CD4-positive, alpha-beta T cell (primary cell): ENCODE data around the gene DISP2. TPM values are rescaled to one million over a fixed set of nuclear protein-coding genes. Genes with fewer than 3 reads are reported as not detected.

Experiments used
- ATAC-seq: fragments of 200-7000 bp; cut with Tn5 transposase; one replicate; pipeline ENCODE4 v1.10.0; 2022; ENCODE audit warnings: mild to moderate bottlenecking; ENCODE audit not compliant: poor library complexity
- CTCF ChIA-PET: fragments of 350-600 bp; sonication (Branson Sonifier 250); formaldehyde crosslinking; loops from one replicate; lab custom pipeline; 2021; ENCODE audit warnings: antibody characterized with exemption, inconsistent platforms; lab: Charles Lee
- POLR2A ChIA-PET: fragments of 350-600 bp; sonication (Branson Sonifier 250); formaldehyde crosslinking; loops from one replicate; lab custom pipeline; 2021; ENCODE audit warnings: antibody characterized with exemption, inconsistent platforms; lab: Charles Lee
- DNase-seq, 14 experiments: peaks; one replicate each; pipeline ENCODE4 v3.0.0-alpha.2; 2013 to 2020; ENCODE audit warnings: mixed read lengths in 2 of 14
- H3K27ac ChIP-seq, 2 donors: one replicate each; pipeline versions ENCODE4 v1.5.1 to v1.7.0; 2013; ENCODE audit warnings: low read length in 2 of 2, low read depth in 1 of 2, mild to moderate bottlenecking in 1 of 2
- H3K27me3 ChIP-seq, 2 experiments: 1 replicate in 1 of 2; 2 replicates in 1 of 2; pipeline versions ENCODE4 v1.6.1 to v1.7.0; 2013; ENCODE audit warnings: low read length in 2 of 2, control low read depth in 1 of 2, mild to moderate bottlenecking in 1 of 2, moderate library complexity in 1 of 2; ENCODE audit not compliant: insufficient read depth in 2 of 2, control insufficient read depth in 1 of 2
- H3K36me3 ChIP-seq: one replicate; pipeline ENCODE4 v1.6.1; 2013; ENCODE audit warnings: low read length, control low read depth; ENCODE audit not compliant: insufficient read depth
- H3K4me1 ChIP-seq: one replicate; pipeline ENCODE4 v1.6.1; 2013; ENCODE audit warnings: low read length, control low read depth; ENCODE audit not compliant: insufficient read depth
- H3K4me3 ChIP-seq: one replicate; pipeline ENCODE4 v1.5.1; 2013; ENCODE audit warnings: mild to moderate bottlenecking, low read length, moderate library complexity
- H3K9me3 ChIP-seq, 2 experiments: 1 replicate in 1 of 2; 2 replicates in 1 of 2; pipeline versions ENCODE4 v1.6.1 to v1.7.0; 2013; ENCODE audit warnings: low read length in 2 of 2, mild to moderate bottlenecking in 2 of 2, control low read depth in 1 of 2, moderate library complexity in 1 of 2; ENCODE audit not compliant: control insufficient read depth in 1 of 2, insufficient read depth in 1 of 2
- H3K27ac Mint-ChIP-seq: one replicate; pipeline ENCODE4 v1.8.0; 2020; ENCODE audit warnings: mixed read lengths
- H3K27me3 Mint-ChIP-seq: one replicate; pipeline ENCODE4 v1.8.0; 2021; ENCODE audit warnings: mixed read lengths
- H3K36me3 Mint-ChIP-seq: one replicate; pipeline ENCODE4 v1.8.0; 2021; ENCODE audit warnings: low read depth, mixed read lengths
- H3K4me1 Mint-ChIP-seq: one replicate; pipeline ENCODE4 v1.8.0; 2021; ENCODE audit warnings: low read depth, mixed read lengths
- H3K4me3 Mint-ChIP-seq: one replicate; pipeline ENCODE4 v1.8.0; 2020; ENCODE audit warnings: mild to moderate bottlenecking, mixed read lengths
- H3K9me3 Mint-ChIP-seq: one replicate; pipeline ENCODE4 v1.8.0; 2020; ENCODE audit warnings: mixed read lengths
- CTCF ChIP-seq: fragments of 200-600 bp; IDR thresholded peaks from one replicate; pipeline ENCODE4 v1.8.0; 2022; ENCODE audit warnings: antibody characterized with exemption, mild to moderate bottlenecking
- intact Hi-C, 2 experiments: fragments of 100-400 bp; cut with DNase I in 1 of 2; cut with micrococcal nuclease in 1 of 2; formaldehyde crosslinking; loops; one replicate each; pipeline versions ENCODE4 v1.15.1 to v1.9.0; 2023 to 2025; cut with DNase I, micrococcal nuclease
- total RNA-seq, 174 experiments: library from RNA in 2 of 174; stranded (reverse) in 2 of 174; gene quantifications; one replicate each; pipeline ENCODE4 v1.2.3 and lab custom pipeline; 2021 to 2026

Gene DISP2
- total RNA-seq, 2 experiments from 2014 or later: 0.03 to 0.06 TPM

DNA sequence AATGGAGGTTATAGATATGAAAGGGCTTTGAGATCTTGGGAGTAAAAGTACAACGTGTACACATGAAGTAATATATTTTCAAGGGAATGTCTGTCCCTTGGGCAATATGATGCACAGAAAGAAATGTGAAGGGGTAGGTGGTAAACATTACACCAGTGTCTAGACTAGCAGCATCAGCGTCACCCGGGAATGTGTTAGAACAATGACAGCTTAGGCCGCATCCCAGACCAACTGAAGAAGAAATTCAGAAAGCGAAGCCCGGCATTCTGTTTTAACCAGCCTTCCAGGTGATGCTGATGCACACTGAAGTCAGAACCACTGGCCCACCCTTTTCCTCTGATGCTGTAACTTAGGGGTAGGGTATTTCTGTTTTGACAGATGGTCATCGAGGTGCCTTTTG lies 28.2 kb upstream of the DISP2 start:
- no peak for ATAC-seq
- TF ChIP-seq CTCF: no peak
- Histone ChIP-seq H3K9me3 (no peaks in the 10 kb centered on the region), H3K4me1 (peaks cover 24% of the 10 kb centered on the region), H3K36me3 (no peaks in the 10 kb centered on the region), H3K4me3 (no peak overlapping the region), H3K27ac (no peak overlapping the region), H3K27me3 (no peaks in the 10 kb centered on the region)
- H3K27me3 Mint-ChIP-seq: no peaks in the 10 kb centered on the region
- H3K9me3 Mint-ChIP-seq: no peaks in the 10 kb centered on the region
- peaks cover 31% of the 10 kb centered on the region for H3K4me1 Mint-ChIP-seq
- ChIA-PET POLR2A (no interaction called here), CTCF (interaction anchor here (5.5 kb wide), 1 partner anchor 8 kb away, joined by 34 read pairs; no protein-coding TSS in a partner anchor)
- no peak overlapping the region for H3K27ac Mint-ChIP-seq
- no peak overlapping the region for H3K4me3 Mint-ChIP-seq
- intact Hi-C loops: loop anchor here (5.0 to 10.0 kb wide), 2 partner anchors 113 to 545 kb away; partner anchors contain the start of gene FSIP1 (in 2 of the 2)
- DNase-seq: no peak
- no peaks in the 10 kb centered on the region for H3K36me3 Mint-ChIP-seq

GRCh38 chr15:40330368-40330836 lies 27.6 kb upstream of the DISP2 start:
- CTCF ChIA-PET: no interaction called here
- no peak overlapping the region for H3K4me3 ChIP-seq
- DNase-seq: peak in 1 of 14 experiments; percentile 31
- Mint-ChIP-seq H3K27ac (no peak overlapping the region), H3K9me3 (no peaks in the 10 kb centered on the region), H3K36me3 (no peaks in the 10 kb centered on the region), H3K4me1 (peaks cover 25% of the 10 kb centered on the region), H3K27me3 (no peaks in the 10 kb centered on the region), H3K4me3 (no peak overlapping the region)
- POLR2A ChIA-PET: no interaction called here
- peaks cover 21% of the 10 kb centered on the region for H3K4me1 ChIP-seq
- H3K9me3 ChIP-seq: no peaks in the 10 kb centered on the region
- no peak for TF ChIP-seq CTCF
- ATAC-seq: no peak
- intact Hi-C loops: loop anchor here in 1 of 2 experiments (5.0 to 10.0 kb wide), 2 partner anchors 113 to 546 kb away; partner anchors contain the start of gene FSIP1
- H3K27ac ChIP-seq: no peak overlapping the region
- no peaks in the 10 kb centered on the region for H3K27me3 ChIP-seq
- H3K36me3 ChIP-seq: no peaks in the 10 kb centered on the region

- Mint-ChIP-seq H3K4me3 (no peak overlapping the region), H3K4me1 (peaks cover 22% of the 10 kb centered on the region), H3K27me3 (no peaks in the 10 kb centered on the region), H3K9me3 (no peaks in the 10 kb centered on the region), H3K36me3 (no peaks in the 10 kb centered on the region), H3K27ac (no peak overlapping the region)
- Histone ChIP-seq H3K27ac (no peak overlapping the region), H3K9me3 (no peaks in the 10 kb centered on the region), H3K4me3 (no peak overlapping the region), H3K36me3 (no peaks in the 10 kb centered on the region), H3K27me3 (no peaks in the 10 kb centered on the region), H3K4me1 (peaks cover 18% of the 10 kb centered on the region)
- ChIA-PET POLR2A (no interaction called here), CTCF (no interaction called here)
- TF ChIP-seq CTCF: no peak
- ATAC-seq (no peak), DNase-seq (no peak)
- intact Hi-C loops: loop anchor here in 1 of 2 experiments (5.0 to 10.0 kb wide), 2 partner anchors 114 to 546 kb away; partner anchors contain the start of gene FSIP1
These were observed 27.0 kb upstream of the DISP2 start for GRCh38 chr15:40331026-40331425.
